SK-N-SH (cell line): Measurements from ENCODE around the gene ERI2.

Experiments
- CTCF ChIP-seq: fragments of 200-600 bp; sonication (generic); IDR thresholded peaks from 2 replicates; pipeline ENCODE4 v1.6.1; 2017; ENCODE audit warnings: antibody characterized with exemption, mild to moderate bottlenecking, moderate library complexity
- MAX ChIP-seq: IDR thresholded peaks from 2 replicates; pipeline ENCODE4 v1.4.0; 2012; ENCODE audit warnings: low read depth
- MXI1 ChIP-seq: IDR thresholded peaks from 2 replicates; pipeline ENCODE4 v1.6.1; 2012; ENCODE audit warnings: mild to moderate bottlenecking, low read depth, low read length, improper control_type of control experiment
- POLR2AphosphoS5 ChIP-seq: IDR thresholded peaks from 2 replicates; pipeline ENCODE4 v1.6.1; 2012; ENCODE audit warnings: low read depth, low read length
- TEAD4 ChIP-seq: IDR thresholded peaks from 2 replicates; pipeline ENCODE4 v1.4.0; 2012; ENCODE audit warnings: mild to moderate bottlenecking, borderline replicate concordance; ENCODE audit not compliant: insufficient read depth
- YY1 ChIP-seq: IDR thresholded peaks from 2 replicates; pipeline ENCODE4 v1.4.0; 2012; ENCODE audit warnings: low read depth, mild to moderate bottlenecking

GRCh38 chr16:20822521-20823325 is 16.5 kb upstream of the ERI2 start:
- TF ChIP-seq TEAD4 (no peak), CTCF (no peak), YY1 (no peak), POLR2AphosphoS5 (no peak), MAX (no peak), MXI1 (no peak)
